22Rv1 (cell line): Measurements from ENCODE around the gene TCTN1.

Experiments used
- ZFX ChIP-seq: fragments of 450-650 bp; IDR thresholded peaks from 2 replicates; pipeline ENCODE4 v1.6.1; 2017; ENCODE audit warnings: antibody characterized with exemption, borderline replicate concordance
- TF ChIP-seq, protein P1 (sequence below): fragments of 450-650 bp; IDR thresholded peaks from 2 replicates; pipeline ENCODE4 v1.5.1; 2017; ENCODE audit warnings: mild to moderate bottlenecking

DNA sequence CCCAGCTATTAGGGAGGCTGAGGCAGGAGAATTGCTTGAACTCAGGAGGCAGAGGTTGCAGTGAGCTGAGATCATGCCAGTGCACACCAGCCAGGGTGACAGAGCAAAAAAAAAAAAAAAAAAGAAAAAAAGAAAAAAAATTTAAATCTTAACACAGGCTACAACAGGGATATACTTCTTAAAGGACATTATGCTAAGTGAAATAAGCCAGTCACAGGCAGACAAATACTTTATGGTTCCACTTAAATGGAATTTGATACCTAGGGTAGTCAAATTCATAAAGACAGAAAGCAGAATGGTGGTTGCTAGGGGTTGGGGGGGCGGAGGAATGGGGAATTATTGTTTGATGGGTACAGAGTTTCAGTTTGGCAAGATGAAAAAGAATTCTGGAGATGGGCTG, 16.0 kb upstream of the TCTN1 start:
- TF ChIP-seq, protein P1, sequence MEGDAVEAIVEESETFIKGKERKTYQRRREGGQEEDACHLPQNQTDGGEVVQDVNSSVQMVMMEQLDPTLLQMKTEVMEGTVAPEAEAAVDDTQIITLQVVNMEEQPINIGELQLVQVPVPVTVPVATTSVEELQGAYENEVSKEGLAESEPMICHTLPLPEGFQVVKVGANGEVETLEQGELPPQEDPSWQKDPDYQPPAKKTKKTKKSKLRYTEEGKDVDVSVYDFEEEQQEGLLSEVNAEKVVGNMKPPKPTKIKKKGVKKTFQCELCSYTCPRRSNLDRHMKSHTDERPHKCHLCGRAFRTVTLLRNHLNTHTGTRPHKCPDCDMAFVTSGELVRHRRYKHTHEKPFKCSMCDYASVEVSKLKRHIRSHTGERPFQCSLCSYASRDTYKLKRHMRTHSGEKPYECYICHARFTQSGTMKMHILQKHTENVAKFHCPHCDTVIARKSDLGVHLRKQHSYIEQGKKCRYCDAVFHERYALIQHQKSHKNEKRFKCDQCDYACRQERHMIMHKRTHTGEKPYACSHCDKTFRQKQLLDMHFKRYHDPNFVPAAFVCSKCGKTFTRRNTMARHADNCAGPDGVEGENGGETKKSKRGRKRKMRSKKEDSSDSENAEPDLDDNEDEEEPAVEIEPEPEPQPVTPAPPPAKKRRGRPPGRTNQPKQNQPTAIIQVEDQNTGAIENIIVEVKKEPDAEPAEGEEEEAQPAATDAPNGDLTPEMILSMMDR = no peak
- TF ChIP-seq ZFX = no peak
